ENCODE data around the gene OLIG3.

Gene OLIG3

DNA sequence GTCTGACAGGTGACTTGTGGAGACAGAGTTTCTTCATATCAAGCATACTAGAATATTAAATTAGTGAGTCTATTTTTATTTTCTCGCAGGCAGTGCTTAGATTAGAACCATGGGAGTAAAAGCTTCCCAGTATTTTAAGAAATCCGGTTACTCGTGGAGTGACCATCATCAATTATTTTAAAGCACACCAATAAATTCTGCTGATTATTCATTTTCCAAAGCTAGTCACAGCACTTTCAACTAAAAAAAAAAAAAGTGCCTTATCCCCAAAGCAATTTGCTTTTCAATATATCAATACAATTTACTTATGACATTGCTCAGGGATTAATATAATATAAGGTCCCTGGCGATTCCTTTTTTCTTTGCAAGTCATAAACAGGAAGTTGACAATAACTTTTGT, 26.3 kb upstream of the OLIG3 start:
- Histone ChIP-seq H3K36me3 (ENCODE audit: insufficient read depth, low read length) (no peaks in the 10 kb centered on the region), H3K9ac (ENCODE audit: low read depth, low read length, poor library complexity, severe bottlenecking) (no peak overlapping the region), H2AFZ (ENCODE audit: low read length) (no peak overlapping the region), H3K9me2 (replicated peaks; ENCODE audit: low read depth, low read length) (no peaks in the 10 kb centered on the region), H3F3A (ENCODE audit: low read depth) (no peaks in the 10 kb centered on the region), H3K4me1 (ENCODE audit: insufficient read depth, low read length, poor library complexity, severe bottlenecking) (no peaks in the 10 kb centered on the region), H3K27me3 (ENCODE audit: insufficient read depth, low read length, poor library complexity, severe bottlenecking) (no peaks in the 10 kb centered on the region), H3K9me3 (ENCODE audit: insufficient read depth, low read depth, low read length) (no peaks in the 10 kb centered on the region), H4K20me1 (ENCODE audit: insufficient read depth, low read length, poor library complexity, severe bottlenecking) (no peaks in the 10 kb centered on the region), H3K4me2 (ENCODE audit: low read depth, low read length, poor library complexity, severe bottlenecking) (no peak overlapping the region), H3K79me2 (ENCODE audit: insufficient read depth, low read length) (no peaks in the 10 kb centered on the region), H3K4me3 (ENCODE audit: low read length, poor library complexity, severe bottlenecking) (no peak overlapping the region)
- no peak for TF ChIP-seq EZH2phosphoT487 (IDR thresholded peaks at IDR 0.05; ENCODE audit: borderline replicate concordance)
- no peak for TF ChIP-seq CTCF (conservative IDR thresholded peaks at IDR 0.05; ENCODE audit: low read length)

- no peak overlapping the region for H3K4me2 ChIP-seq (ENCODE audit: low read depth, low read length, poor library complexity, severe bottlenecking)
- TF ChIP-seq EZH2phosphoT487 (IDR thresholded peaks at IDR 0.05; ENCODE audit: borderline replicate concordance), result no peak
- H3K9me2 ChIP-seq (replicated peaks; ENCODE audit: low read depth, low read length), result no peaks in the 10 kb centered on the region
- no peaks in the 10 kb centered on the region for H3K9me3 ChIP-seq (ENCODE audit: insufficient read depth, low read depth, low read length)
- H3K4me1 ChIP-seq (ENCODE audit: insufficient read depth, low read length, poor library complexity, severe bottlenecking), result no peaks in the 10 kb centered on the region
- H3K4me3 ChIP-seq (ENCODE audit: low read length, poor library complexity, severe bottlenecking), result no peak overlapping the region
- H3K9ac ChIP-seq (ENCODE audit: low read depth, low read length, poor library complexity, severe bottlenecking), result no peak overlapping the region
- no peak overlapping the region for H2AFZ ChIP-seq (ENCODE audit: low read length)
- H3K27me3 ChIP-seq (ENCODE audit: insufficient read depth, low read length, poor library complexity, severe bottlenecking), result no peaks in the 10 kb centered on the region
- no peaks in the 10 kb centered on the region for H3K79me2 ChIP-seq (ENCODE audit: insufficient read depth, low read length)
- H4K20me1 ChIP-seq (ENCODE audit: insufficient read depth, low read length, poor library complexity, severe bottlenecking), result no peaks in the 10 kb centered on the region
- no peaks in the 10 kb centered on the region for H3F3A ChIP-seq (ENCODE audit: low read depth)
- no peaks in the 10 kb centered on the region for H3K36me3 ChIP-seq (ENCODE audit: insufficient read depth, low read length)
Measured at GRCh38 chr6:137519629-137520176, 25.5 kb upstream of the OLIG3 start.

DNA sequence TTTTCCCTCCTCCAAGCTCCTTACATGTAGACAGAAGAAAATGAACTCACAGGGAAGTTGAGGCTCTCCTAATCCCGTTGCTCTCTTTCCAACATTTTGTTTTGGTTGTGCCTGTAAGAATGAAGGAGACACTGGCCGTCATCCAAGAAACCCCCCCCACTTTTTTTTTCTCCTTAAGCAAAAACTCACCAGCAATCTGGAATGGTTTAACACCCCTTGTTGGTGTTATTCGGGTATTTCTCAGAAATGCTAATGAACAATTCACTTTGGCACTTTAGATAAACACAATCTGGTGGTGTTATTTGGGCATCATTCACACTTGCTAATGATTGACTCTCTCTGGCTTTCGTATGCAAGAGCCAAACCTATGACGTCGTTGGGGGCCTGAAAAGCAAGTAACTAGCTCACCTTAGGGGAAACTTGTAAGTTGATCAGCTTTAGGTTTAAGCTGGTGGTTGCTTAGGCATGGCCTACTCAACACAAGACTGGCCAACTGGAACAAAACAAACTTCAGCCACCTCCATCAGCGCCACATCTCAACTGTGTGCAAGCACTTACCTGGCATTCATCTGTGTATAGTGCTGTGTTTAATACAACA, 24.3 kb upstream of the OLIG3 start:
- Histone ChIP-seq H3K4me3 (ENCODE audit: low read length, poor library complexity, severe bottlenecking) (no peak overlapping the region), H3K4me1 (ENCODE audit: insufficient read depth, low read length, poor library complexity, severe bottlenecking) (no peaks in the 10 kb centered on the region), H3K9me3 (ENCODE audit: insufficient read depth, low read depth, low read length) (no peaks in the 10 kb centered on the region), H3K79me2 (ENCODE audit: insufficient read depth, low read length) (no peaks in the 10 kb centered on the region), H3K36me3 (ENCODE audit: insufficient read depth, low read length) (no peaks in the 10 kb centered on the region), H3K9ac (ENCODE audit: low read depth, low read length, poor library complexity, severe bottlenecking) (no peak overlapping the region), H4K20me1 (ENCODE audit: insufficient read depth, low read length, poor library complexity, severe bottlenecking) (no peaks in the 10 kb centered on the region), H3F3A (ENCODE audit: low read depth) (no peaks in the 10 kb centered on the region), H2AFZ (ENCODE audit: low read length) (no peak overlapping the region), H3K9me2 (replicated peaks; ENCODE audit: low read depth, low read length) (no peaks in the 10 kb centered on the region), H3K27me3 (ENCODE audit: insufficient read depth, low read length, poor library complexity, severe bottlenecking) (peaks cover 4% of the 10 kb centered on the region), H3K4me2 (ENCODE audit: low read depth, low read length, poor library complexity, severe bottlenecking) (no peak overlapping the region)
- no peak for TF ChIP-seq CTCF (conservative IDR thresholded peaks at IDR 0.05; ENCODE audit: low read length)
- no peak for TF ChIP-seq EZH2phosphoT487 (IDR thresholded peaks at IDR 0.05; ENCODE audit: borderline replicate concordance)

DNA sequence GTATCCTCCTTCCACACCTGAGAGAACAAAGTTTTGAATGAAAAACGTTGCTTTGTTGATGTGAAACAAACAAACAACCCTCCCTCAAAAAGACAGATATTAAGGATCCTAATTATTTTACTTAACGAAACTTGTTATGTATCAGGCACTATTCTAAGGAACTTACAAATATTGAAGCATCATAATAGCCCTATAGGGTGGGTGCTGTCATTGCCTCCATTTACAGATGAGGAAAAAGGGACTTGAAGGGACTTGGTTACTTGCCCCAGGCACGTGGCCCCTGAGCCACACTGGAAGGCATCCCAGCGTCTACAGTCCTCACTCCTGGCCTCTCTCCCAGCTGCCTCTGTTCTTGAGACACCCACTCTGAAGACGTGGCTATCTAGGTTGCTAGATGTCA, 20.2 kb upstream of the OLIG3 start:
- Histone ChIP-seq H3K9me3 (ENCODE audit: insufficient read depth, low read depth, low read length) (no peaks in the 10 kb centered on the region), H2AFZ (ENCODE audit: low read length) (no peak overlapping the region), H3K9ac (ENCODE audit: low read depth, low read length, poor library complexity, severe bottlenecking) (no peak overlapping the region), H3K27me3 (ENCODE audit: insufficient read depth, low read length, poor library complexity, severe bottlenecking) (peaks cover 9% of the 10 kb centered on the region), H4K20me1 (ENCODE audit: insufficient read depth, low read length, poor library complexity, severe bottlenecking) (no peaks in the 10 kb centered on the region), H3K9me2 (replicated peaks; ENCODE audit: low read depth, low read length) (no peaks in the 10 kb centered on the region), H3F3A (ENCODE audit: low read depth) (no peaks in the 10 kb centered on the region), H3K4me1 (ENCODE audit: insufficient read depth, low read length, poor library complexity, severe bottlenecking) (no peaks in the 10 kb centered on the region), H3K79me2 (ENCODE audit: insufficient read depth, low read length) (no peaks in the 10 kb centered on the region), H3K36me3 (ENCODE audit: insufficient read depth, low read length) (no peaks in the 10 kb centered on the region), H3K4me2 (ENCODE audit: low read depth, low read length, poor library complexity, severe bottlenecking) (no peak overlapping the region), H3K4me3 (ENCODE audit: low read length, poor library complexity, severe bottlenecking) (no peak overlapping the region)
- no peak for TF ChIP-seq EZH2phosphoT487 (IDR thresholded peaks at IDR 0.05; ENCODE audit: borderline replicate concordance)
- no peak for TF ChIP-seq CTCF (conservative IDR thresholded peaks at IDR 0.05; ENCODE audit: low read length)

All from Loucy (cell line).